GM13976 (cell line): ENCODE measurements around the gene FCHSD2.

ENCODE experiments used
- DNase-seq: peaks from one replicate; pipeline ENCODE4 v3.0.0; 2012; ENCODE audit warnings: low spot score
- CTCF ChIP-seq: IDR thresholded peaks from 2 replicates; pipeline ENCODE4 v1.5.1; 2012; ENCODE audit warnings: borderline replicate concordance, mild to moderate bottlenecking; ENCODE audit not compliant: insufficient read depth; ENCODE audit errors: extremely low read depth, missing control alignments, control extremely low read depth
- in situ Hi-C: fragments of 300-500 bp; cut with MboI; formaldehyde crosslinking; loops from one replicate; pipeline ENCODE4 v1.12.0; 2022; ENCODE audit warnings: low sequenced_read_pairs, mixed read lengths, inconsistent platforms; ENCODE audit not compliant: unreplicated experiment

FCHSD2 gene

GRCh38 chr11:72788241-72788640 is 353.9 kb downstream of the FCHSD2 start:
- in situ Hi-C loops = no loop called here
- DNase-seq = no peak
- no peak for TF ChIP-seq CTCF

- TF ChIP-seq CTCF = no peak
- in situ Hi-C loops = no loop called here
- peak; percentile 81 for DNase-seq
Measured at GRCh38 chr11:72787216-72788104, 354.7 kb downstream of the FCHSD2 start.
